Osteoblast (primary cell): ENCODE results near the gene RANBP3. TPM values are rescaled to one million over a fixed set of nuclear protein-coding genes. Genes with fewer than 3 reads are reported as not detected.

ENCODE experiments used
- DNase-seq: peaks from one replicate; pipeline ENCODE4 v3.0.0; 2011; ENCODE audit warnings: low spot score, mixed read lengths; ENCODE audit not compliant: insufficient read length; ENCODE audit errors: missing footprints
- H2AFZ ChIP-seq: 2 replicates; pipeline ENCODE4 v1.6.0; 2011; ENCODE audit warnings: mild to moderate bottlenecking, low read length
- H3K27ac ChIP-seq: 2 replicates; pipeline ENCODE4 v1.5.1; 2011; ENCODE audit warnings: mild to moderate bottlenecking, low read depth, low read length, moderate library complexity
- H3K27me3 ChIP-seq: 2 replicates; pipeline ENCODE4 v1.6.0; 2012; ENCODE audit warnings: mild to moderate bottlenecking, control low read depth, inconsistent platforms, low read length, moderate library complexity; ENCODE audit not compliant: insufficient read depth
- H3K36me3 ChIP-seq: 2 replicates; pipeline ENCODE4 v1.5.1; 2011; ENCODE audit warnings: mild to moderate bottlenecking, low read length, control low read depth, moderate library complexity; ENCODE audit not compliant: insufficient read depth
- H3K4me1 ChIP-seq: 2 replicates; pipeline ENCODE4 v1.5.1; 2011; ENCODE audit warnings: mild to moderate bottlenecking, low read length, control low read depth, moderate library complexity; ENCODE audit not compliant: insufficient read depth
- H3K4me2 ChIP-seq: 2 replicates; pipeline ENCODE4 v1.6.0; 2011; ENCODE audit warnings: mild to moderate bottlenecking, low read length; ENCODE audit not compliant: insufficient read depth
- H3K4me3 ChIP-seq: fragments of 200-600 bp; sonication (generic); 3 replicates; pipeline ENCODE4 v1.5.1; 2012; ENCODE audit warnings: mild to moderate bottlenecking, low read length, inconsistent platforms; ENCODE audit not compliant: insufficient read depth
- H3K79me2 ChIP-seq: 2 replicates; pipeline ENCODE4 v1.6.0; 2012; ENCODE audit warnings: mild to moderate bottlenecking, low read length, control low read depth, inconsistent platforms; ENCODE audit not compliant: insufficient read depth
- H3K9me3 ChIP-seq: 2 replicates; pipeline ENCODE4 v1.5.1; 2011; ENCODE audit warnings: low read depth, low read length, control low read depth
- H4K20me1 ChIP-seq: 2 replicates; pipeline ENCODE4 v1.6.0; 2012; ENCODE audit warnings: mild to moderate bottlenecking, low read length, control low read depth; ENCODE audit not compliant: insufficient read depth
- CTCF ChIP-seq: IDR thresholded peaks from 2 replicates; pipeline ENCODE4 v1.5.1; 2011; ENCODE audit warnings: mild to moderate bottlenecking, low read depth, low read length, moderate library complexity; ENCODE audit errors: extremely low read depth
- total RNA-seq: library from RNA; depleted of rRNA; stranded (reverse); fragments of >200 nt; gene quantifications from 2 replicates; pipeline ENCODE4 v1.2.3, GENCODE V29; 2012

RANBP3 gene
- total RNA-seq, 1 donor = 40.5 TPM

- no peaks in the 10 kb centered on the region for H4K20me1 ChIP-seq
- peak overlapping the region; percentile 91 for H2AFZ ChIP-seq
- TF ChIP-seq CTCF = no peak
- peak overlapping the region; percentile 78 for H3K4me2 ChIP-seq
- H3K4me1 ChIP-seq = peaks cover 16% of the 10 kb centered on the region
- peak; percentile 90 for DNase-seq
- H3K9me3 ChIP-seq = no peaks in the 10 kb centered on the region
- peak overlapping the region; percentile 44 for H3K4me3 ChIP-seq
- no peaks in the 10 kb centered on the region for H3K27me3 ChIP-seq
- H3K36me3 ChIP-seq = no peaks in the 10 kb centered on the region
- peak overlapping the region; percentile 68 for H3K27ac ChIP-seq
- no peaks in the 10 kb centered on the region for H3K79me2 ChIP-seq
These were observed 45.2 kb upstream of the RANBP3 start for GRCh38 chr19:6023085-6023682.

GRCh38 chr19:6022570-6023064, 44.7 kb upstream of the RANBP3 start:
- H3K27me3 ChIP-seq = no peaks in the 10 kb centered on the region
- DNase-seq = no peak
- H3K4me2 ChIP-seq = peak overlapping the region; percentile 78
- no peaks in the 10 kb centered on the region for H3K36me3 ChIP-seq
- no peaks in the 10 kb centered on the region for H3K79me2 ChIP-seq
- H2AFZ ChIP-seq = peak overlapping the region; percentile 91
- no peaks in the 10 kb centered on the region for H4K20me1 ChIP-seq
- TF ChIP-seq CTCF = no peak
- peaks cover 16% of the 10 kb centered on the region for H3K4me1 ChIP-seq
- H3K9me3 ChIP-seq = no peaks in the 10 kb centered on the region
- H3K4me3 ChIP-seq = peak overlapping the region; percentile 44
- peak overlapping the region; percentile 68 for H3K27ac ChIP-seq

GRCh38 chr19:6021878-6022569, 44.1 kb upstream of the RANBP3 start:
- Histone ChIP-seq H3K79me2 (no peaks in the 10 kb centered on the region), H3K4me2 (no peak overlapping the region), H4K20me1 (no peaks in the 10 kb centered on the region), H3K9me3 (no peaks in the 10 kb centered on the region), H3K4me1 (peaks cover 16% of the 10 kb centered on the region), H3K27me3 (no peaks in the 10 kb centered on the region), H3K4me3 (no peak overlapping the region), H3K27ac (no peak overlapping the region), H2AFZ (peak overlapping the region; percentile 91), H3K36me3 (no peaks in the 10 kb centered on the region)
- DNase-seq = peak; percentile 95
- TF ChIP-seq CTCF = peak; percentile 67
